Right lung (tissue), 5 donors: ENCODE measurements around the gene TAC3. TPM values are rescaled to one million over a fixed set of nuclear protein-coding genes. Genes with fewer than 3 reads are reported as not detected.

Source experiments
- DNase-seq, 2 donors: peaks; one replicate each; pipeline ENCODE4 v3.0.0-alpha.2; 2013
- polyA plus RNA-seq, 5 donors: library from polyadenylated mRNA; unstranded; fragments of 120-200 nt; gene quantifications; one replicate each; pipeline versions ENCODE4 v1.2.1 to v1.2.3, GENCODE V29; 2013; ENCODE audit warnings: inconsistent platforms in 1 of 5, low replicate concordance in 1 of 5; ENCODE audit not compliant: insufficient read length in 5 of 5, insufficient read depth in 1 of 5

TAC3 gene
- polyA plus RNA-seq, 5 donors: 0.19 to 0.90 (median 0.81) TPM

- no peak for DNase-seq
Measured at GRCh38 chr12:57005980-57006808, 10.1 kb downstream of the TAC3 start, which contains the start of gene ZBTB39. ZBTB39 (minus strand) TSS chr12:57006546; CDS start chr12:57004917, 1,629 bp downstream.

DNA sequence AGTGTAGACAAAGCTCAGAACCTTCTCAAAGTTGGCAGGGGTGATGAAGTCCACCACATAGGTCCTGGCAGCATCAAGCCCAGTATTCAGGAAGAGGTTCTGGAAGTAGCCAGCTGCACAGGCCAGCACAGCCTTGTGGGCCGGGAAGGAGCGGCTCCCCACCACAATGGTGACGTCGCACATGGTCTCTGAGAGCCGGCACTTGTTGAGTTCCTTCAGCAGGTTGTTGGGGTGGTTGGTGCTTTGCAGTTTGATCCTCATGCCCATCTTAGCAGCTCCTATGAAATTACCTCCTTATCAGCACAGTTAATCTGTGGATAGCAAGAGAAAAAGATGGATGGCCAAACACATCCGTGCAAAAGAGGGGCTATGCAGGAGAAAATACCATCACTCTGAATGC, 11.7 kb downstream of the TAC3 start:
- DNase-seq: no peak

DNA sequence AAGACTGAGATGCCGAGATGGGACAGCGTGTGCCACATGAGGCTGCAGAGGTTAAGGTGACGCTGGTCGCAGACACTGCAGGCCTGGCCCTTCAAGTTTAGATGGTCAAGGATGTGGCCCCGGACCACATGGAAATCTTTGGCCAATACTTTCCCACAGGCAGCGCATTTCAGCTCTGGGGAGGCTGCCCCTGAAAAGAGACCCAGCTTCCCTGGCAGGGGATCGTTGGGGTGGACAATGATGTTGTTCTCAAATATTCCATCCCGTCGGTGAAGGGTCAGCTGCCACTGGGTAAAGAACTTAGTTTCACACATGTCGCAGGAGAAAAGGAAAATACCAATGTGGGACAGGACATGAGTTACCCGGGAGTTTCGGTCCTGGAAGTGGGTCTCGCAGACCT, 12.9 kb downstream of the TAC3 start:
- no peak for DNase-seq

DNA sequence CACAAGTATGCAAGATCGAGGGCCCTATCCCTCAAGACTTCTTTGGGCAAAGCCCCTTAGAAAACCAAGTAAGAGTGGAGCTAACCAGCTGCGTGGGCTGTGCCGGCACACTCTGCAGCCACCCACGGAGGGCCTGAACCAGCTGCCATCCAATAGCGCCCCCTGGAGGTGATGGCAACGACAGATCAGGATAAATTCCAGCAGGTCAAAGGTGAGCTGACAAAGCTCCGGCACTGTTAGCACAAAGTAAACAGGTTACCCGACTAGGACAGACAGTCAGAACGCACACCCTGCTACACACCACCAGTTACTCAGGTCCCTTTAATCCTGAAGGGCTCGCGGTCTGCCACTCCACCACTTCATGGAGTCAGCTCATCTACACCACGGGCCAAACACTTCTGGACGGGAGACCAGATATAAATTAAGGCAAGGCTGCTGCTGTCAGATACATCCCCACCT, 14.9 kb downstream of the TAC3 start:
- DNase-seq: no peak

DNA sequence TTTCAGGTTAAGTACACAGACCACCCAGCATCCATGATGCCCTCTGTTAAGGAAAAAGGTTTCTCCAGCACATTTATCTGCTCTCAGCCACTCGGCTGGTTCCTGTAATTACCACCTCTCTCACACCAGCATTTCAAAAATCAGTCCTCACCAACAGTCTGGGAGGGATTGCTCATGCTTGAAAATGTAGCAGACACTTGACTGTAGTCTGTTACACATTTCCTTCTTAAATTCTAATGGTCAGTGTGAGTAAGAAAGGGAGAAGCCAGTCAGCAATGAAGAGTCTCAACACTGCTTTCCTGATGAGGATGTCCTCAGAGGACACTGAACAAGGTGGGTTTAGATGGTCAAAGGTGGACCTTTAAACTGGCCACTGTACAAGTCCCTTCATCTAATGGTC, 15.9 kb downstream of the TAC3 start:
- no peak for DNase-seq

DNA sequence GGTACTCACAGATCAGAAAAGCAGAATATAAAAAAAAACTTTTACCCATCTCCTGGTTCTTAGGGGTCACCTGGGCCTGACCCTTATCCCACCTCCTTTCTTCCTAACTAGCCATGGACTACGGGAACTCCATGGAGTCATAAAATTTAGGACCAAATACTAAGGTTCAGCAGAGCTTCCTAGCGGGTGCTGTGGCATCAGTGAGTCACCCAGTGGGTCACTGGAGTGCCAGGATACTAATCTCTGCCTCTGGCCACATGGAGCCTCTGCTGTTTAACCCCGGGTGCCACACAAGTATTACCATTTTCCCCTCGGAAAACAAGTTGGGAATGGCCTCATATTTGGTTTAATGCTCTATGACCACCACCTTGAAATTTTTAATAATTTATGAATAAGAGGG, 16.9 kb downstream of the TAC3 start:
- DNase-seq: no peak

GRCh38 chr12:56998981-56999380, 17.3 kb downstream of the TAC3 start:
- no peak for DNase-seq

GRCh38 chr12:56998316-56998715, 18.0 kb downstream of the TAC3 start:
- no peak for DNase-seq

DNA sequence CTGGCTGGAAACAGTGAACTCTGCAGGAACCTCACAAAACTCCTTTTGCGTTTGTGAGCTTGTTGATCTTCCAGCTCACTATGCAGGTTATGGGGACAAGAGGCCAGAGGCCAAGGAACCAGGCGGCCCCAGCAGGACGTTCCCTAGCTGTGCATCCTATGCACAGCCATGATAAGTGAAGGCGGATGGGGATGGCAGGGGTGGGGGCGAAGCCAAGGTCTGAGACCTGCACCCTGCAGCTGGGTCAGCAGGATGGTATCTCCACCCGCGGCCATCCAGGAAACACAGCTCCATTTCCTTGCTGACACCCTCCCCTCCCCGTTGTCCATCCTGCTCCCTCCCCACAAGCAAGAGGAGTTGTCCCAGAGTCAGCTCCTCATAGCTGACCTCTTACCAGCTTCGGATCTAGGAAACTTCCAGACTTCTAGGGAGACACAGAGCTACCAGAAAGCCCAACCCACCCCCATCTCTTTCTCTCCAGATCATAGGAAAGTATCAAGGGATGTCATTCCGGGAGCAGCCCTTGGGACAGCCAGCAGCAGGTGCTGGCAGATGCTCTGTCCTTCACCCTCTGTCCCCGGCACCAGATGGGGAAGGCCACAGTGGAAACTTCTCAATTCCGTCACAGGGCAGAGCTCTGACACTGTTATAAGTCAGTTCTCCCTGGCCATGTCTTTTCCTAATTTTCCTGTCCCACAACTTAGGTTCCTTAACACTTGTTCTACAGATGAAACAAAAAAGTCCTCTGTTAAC, 19.4 kb downstream of the TAC3 start:
- no peak for DNase-seq

GRCh38 chr12:56995930-56996496, 20.3 kb downstream of the TAC3 start:
- no peak for DNase-seq

GRCh38 chr12:56995201-56995929, 21.0 kb downstream of the TAC3 start:
- no peak for DNase-seq

DNA sequence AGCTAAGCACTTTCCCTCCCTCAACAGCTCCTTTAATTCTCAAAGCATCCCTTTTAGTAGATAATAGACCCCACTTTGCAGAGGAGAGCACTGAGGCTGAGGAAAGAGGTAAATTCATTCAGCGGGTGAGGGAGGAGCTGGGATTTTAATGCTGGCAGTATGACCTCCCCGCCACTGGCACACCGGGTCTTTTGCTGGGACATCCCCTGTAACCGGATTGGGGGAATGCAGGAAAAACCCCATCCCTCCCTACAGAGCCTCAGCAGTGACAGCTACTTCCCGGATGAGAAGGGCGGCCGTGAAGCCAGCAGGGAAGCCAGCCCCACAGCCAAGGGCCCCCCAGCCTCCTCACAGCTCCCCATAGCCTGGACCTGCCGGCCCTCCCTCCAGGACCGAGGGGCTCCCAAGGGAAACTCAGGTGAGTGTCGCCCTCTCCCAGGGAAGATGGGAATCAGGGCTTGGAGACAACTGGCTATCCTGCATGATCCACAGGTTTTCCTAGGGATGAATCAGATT, 22.0 kb downstream of the TAC3 start:
- no peak for DNase-seq

DNA sequence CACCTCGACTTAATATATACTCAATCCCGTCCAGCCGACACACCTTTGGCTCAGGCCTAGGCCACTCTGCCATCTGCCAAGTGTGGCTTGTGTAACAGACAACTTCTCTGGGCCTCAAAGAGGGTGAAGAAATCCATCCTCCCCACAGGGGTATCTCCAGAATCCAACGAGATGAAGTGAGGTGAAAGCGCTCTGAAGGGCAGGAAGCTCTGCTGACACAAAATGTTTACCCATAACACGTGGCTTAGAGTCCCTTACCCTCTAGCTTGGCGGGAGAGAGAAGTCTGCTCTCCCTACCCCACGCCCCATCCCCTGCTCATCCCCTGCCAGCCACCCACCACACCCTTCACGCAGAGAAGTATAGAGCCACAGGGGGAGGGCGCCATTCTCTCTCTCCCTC, 23.0 kb downstream of the TAC3 start:
- no peak for DNase-seq

GRCh38 chr12:56991319-56992246, 24.7 kb downstream of the TAC3 start:
- no peak for DNase-seq

DNA sequence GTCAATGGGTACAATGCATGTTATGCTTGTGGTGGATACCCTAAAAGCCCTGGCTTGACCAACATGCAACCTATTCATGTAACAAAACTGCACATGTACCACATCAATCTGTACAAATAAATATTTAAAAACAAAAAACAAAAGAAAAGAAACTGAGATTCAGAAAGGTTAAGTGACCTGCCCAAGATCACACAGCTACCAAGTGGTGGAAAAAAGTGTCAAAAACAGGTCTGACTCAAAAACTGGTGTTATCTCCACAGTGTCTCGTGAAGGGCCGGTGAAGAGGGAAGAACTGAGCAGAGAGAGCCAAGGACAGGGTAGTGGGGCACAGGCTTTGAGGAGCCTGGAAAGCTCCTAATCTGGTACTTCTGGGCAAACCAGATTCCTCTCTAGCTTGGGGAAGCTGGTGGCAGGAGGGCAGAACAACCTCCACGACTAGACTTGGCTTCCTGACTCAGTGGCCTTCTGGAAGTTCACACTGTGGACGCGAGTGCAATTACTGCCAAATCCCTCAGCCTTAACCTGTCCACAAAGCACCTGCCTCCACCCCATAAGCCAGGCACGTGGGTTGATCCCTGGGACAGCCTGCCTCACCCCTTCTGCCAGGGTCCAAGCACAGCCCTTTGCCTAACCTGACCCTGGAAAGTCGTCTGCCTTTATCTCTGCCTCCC, 25.5 kb downstream of the TAC3 start:
- DNase-seq: no peak

- DNase-seq: no peak
Measured at GRCh38 chr12:56989861-56990610, 26.3 kb downstream of the TAC3 start.

DNA sequence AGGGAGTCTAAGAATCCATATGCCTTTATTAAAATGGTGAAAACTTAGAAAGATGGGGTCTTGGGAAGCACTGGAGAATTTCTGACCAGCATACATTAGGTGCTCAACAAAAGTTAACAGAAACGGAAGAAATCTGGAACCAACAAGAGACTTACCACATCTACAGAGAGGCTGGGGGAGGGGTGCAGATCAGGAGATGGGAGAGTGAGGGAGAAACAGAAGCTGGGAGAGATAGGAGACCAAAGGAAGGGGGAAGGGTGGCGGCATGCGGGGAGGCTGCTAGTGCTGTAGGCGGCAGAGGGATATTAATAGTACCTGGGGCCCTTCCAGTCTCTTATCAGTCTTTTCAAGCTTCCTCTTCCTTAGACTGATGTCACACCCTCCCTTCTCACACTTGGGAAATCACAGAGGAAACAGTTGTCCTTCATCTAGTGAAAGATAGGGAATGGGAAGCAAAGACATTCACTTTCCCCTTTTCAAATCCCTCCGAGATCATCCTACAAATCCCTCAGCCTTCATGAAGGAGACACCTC, 28.1 kb downstream of the TAC3 start:
- DNase-seq: no peak

GRCh38 chr12:56987551-56988053, 28.7 kb downstream of the TAC3 start:
- peak in 1 of 2 donors; percentile 67 for DNase-seq

DNA sequence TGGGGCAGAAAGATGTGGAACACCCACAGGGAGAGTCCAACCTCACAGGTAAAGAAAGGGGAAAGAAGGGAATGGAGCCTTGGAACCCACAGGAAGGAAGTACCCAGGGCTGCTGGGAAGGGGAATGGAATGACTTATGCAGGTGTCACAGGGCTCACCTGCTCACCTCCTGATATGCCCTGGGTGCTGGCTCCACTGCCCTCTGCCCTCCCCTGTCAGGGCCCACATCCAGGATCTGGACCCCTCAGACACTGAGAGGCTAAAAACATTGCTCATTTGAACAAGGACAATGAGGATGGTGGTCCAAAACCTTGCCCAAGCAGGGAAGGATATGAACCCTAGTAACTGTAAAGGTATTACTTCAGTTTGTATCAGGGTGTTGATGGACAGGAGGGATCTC, 29.3 kb downstream of the TAC3 start:
- DNase-seq: no peak
